Measurements from ENCODE around the gene IRX3. TPM values are rescaled to one million over a fixed set of nuclear protein-coding genes. Genes with fewer than 3 reads are reported as not detected.

The IRX3 gene
- total RNA-seq, 4 donors from 2014 or later, result 2.4 to 11.7 (median 6.3) TPM

- no peak for TF ChIP-seq CTCF (IDR thresholded peaks at IDR 0.05; ENCODE audit: low read depth)
Observed at GRCh38 chr16:54285414-54286089, 1.0 kb downstream of the IRX3 start.

GRCh38 chr16:54284931-54285413, 1.6 kb downstream of the IRX3 start:
- no peak for TF ChIP-seq CTCF (IDR thresholded peaks at IDR 0.05; ENCODE audit: low read depth)

GRCh38 chr16:54284319-54284930, 2.2 kb downstream of the IRX3 start:
- no peak for TF ChIP-seq CTCF (IDR thresholded peaks at IDR 0.05; ENCODE audit: low read depth)

GRCh38 chr16:54283725-54284318, 2.8 kb downstream of the IRX3 start:
- no peak for TF ChIP-seq CTCF (IDR thresholded peaks at IDR 0.05; ENCODE audit: low read depth)

- TF ChIP-seq CTCF (IDR thresholded peaks at IDR 0.05; ENCODE audit: low read depth), result no peak
Observed at GRCh38 chr16:54282928-54283724, 3.5 kb downstream of the IRX3 start.

GRCh38 chr16:54282202-54282927, 4.2 kb downstream of the IRX3 start:
- TF ChIP-seq CTCF (IDR thresholded peaks at IDR 0.05; ENCODE audit: low read depth), result no peak

Measured in subcutaneous adipose tissue (tissue), 4 donors.